HCT116 (cell line): ENCODE results near the gene ATP5F1E. TPM values are rescaled to one million over a fixed set of nuclear protein-coding genes. Genes with fewer than 3 reads are reported as not detected.

Experiments used
- ATAC-seq: fragments of 200-7000 bp; cut with Tn5 transposase; 2 replicates; pipeline ENCODE4 v1.9.1; 2020; ENCODE audit warnings: mild to moderate bottlenecking, moderate library complexity
- BruUV-seq: library from RNA; stranded (reverse); fragments of 400-500 nt; replicated peaks from 2 replicates; lab custom pipeline; 2021; lab: Mats Ljungman, UMichigan
- CTCF ChIA-PET: fragments of 300-600 bp; sonication (Branson Sonifier 250); formaldehyde crosslinking; loops from one replicate; lab custom pipeline; 2021; ENCODE audit warnings: antibody characterized with exemption; lab: Charles Lee
- POLR2A ChIA-PET: fragments of 300-600, 350-600 bp; sonication (Branson Sonifier 250); formaldehyde crosslinking; loops from one replicate; lab custom pipeline; 2021; ENCODE audit warnings: antibody characterized with exemption; lab: Charles Lee
- RAD21 ChIA-PET, 2 experiments: fragments of 300-600 bp; sonication (Branson Sonifier 250); formaldehyde crosslinking; loops; one replicate each; lab custom pipeline; 2023; ENCODE audit warnings: low total read pairs in 2 of 2; ENCODE audit not compliant: uncharacterized antibody in 2 of 2, unreplicated experiment in 2 of 2, low non-redundant PET in 1 of 2; lab: Charles Lee
- DNase-seq: peaks from one replicate; pipeline ENCODE4 v3.0.0-alpha.2; 2010; ENCODE audit warnings: low read depth, low spot score
- H2AFZ ChIP-seq: fragments of 200-600 bp; shearing (Covaris generic), sonication (generic); 2 replicates; pipeline ENCODE4 v1.6.1; 2017; ENCODE audit warnings: low read depth, mixed run types, mixed read lengths, antibody characterized with exemption, low read length; ENCODE audit not compliant: poor library complexity, severe bottlenecking
- H3K27ac ChIP-seq: 2 replicates; pipeline ENCODE4 v1.5.1; 2012; ENCODE audit warnings: low read depth, low read length
- H3K27me3 ChIP-seq: fragments of 200-600 bp; sonication (generic); 2 replicates; pipeline ENCODE4 v1.6.1; 2016; ENCODE audit warnings: mixed run types, low read length, mixed read lengths; ENCODE audit not compliant: insufficient read depth
- H3K36me3 ChIP-seq, 2 experiments: fragments of 200-500 bp in 1 of 2; fragments of 200-600 bp in 1 of 2; sonication (Bioruptor generic) in 1 of 2; sonication (generic) in 1 of 2; 2 replicates each; pipeline versions ENCODE4 v1.5.1 to v1.6.1; 2014 to 2016; ENCODE audit warnings: low read length in 2 of 2, inconsistent platforms in 1 of 2, mixed read lengths in 1 of 2, mixed run types in 1 of 2; ENCODE audit not compliant: insufficient read depth in 2 of 2, control insufficient read depth in 1 of 2
- H3K4me1 ChIP-seq, 2 experiments: fragments of 200-600 bp in 1 of 2; sonication (generic) in 1 of 2; 2 replicates each; pipeline versions ENCODE4 v1.5.1 to v1.6.1; 2012 to 2017; ENCODE audit warnings: low read length in 2 of 2, inconsistent platforms in 1 of 2, mild to moderate bottlenecking in 1 of 2, mixed read lengths in 1 of 2, mixed run types in 1 of 2, moderate library complexity in 1 of 2; ENCODE audit not compliant: insufficient read depth in 2 of 2, control insufficient read depth in 1 of 2
- H3K4me2 ChIP-seq: fragments of 200-600 bp; sonication (generic); 2 replicates; pipeline ENCODE4 v1.6.1; 2017; ENCODE audit warnings: mixed run types, low read length, mixed read lengths
- H3K4me3 ChIP-seq, 2 experiments: fragments of 200-600 bp in 1 of 2; sonication (generic) in 1 of 2; replicated peaks in 1 of 2; 2 replicates each; pipeline ENCODE4 v1.5.1; 2011 to 2016; ENCODE audit warnings: low read length in 2 of 2, control low read depth in 1 of 2, low read depth in 1 of 2, mild to moderate bottlenecking in 1 of 2, mixed read lengths in 1 of 2, mixed run types in 1 of 2
- H3K79me2 ChIP-seq: fragments of 200-600 bp; sonication (generic); 2 replicates; pipeline ENCODE4 v1.6.1; 2017; ENCODE audit warnings: mild to moderate bottlenecking, mixed run types, low read length, moderate library complexity, mixed read lengths; ENCODE audit not compliant: insufficient read depth
- H3K9ac ChIP-seq: fragments of 200-600 bp; sonication (generic); 2 replicates; pipeline ENCODE4 v1.6.1; 2016; ENCODE audit warnings: low read length, mixed read lengths
- H3K9me2 ChIP-seq: fragments of 200-600 bp; sonication (generic), shearing (Covaris generic); 2 replicates; pipeline ENCODE4 v1.6.1; 2017; ENCODE audit warnings: mixed run types, mild to moderate bottlenecking, moderate library complexity; ENCODE audit not compliant: insufficient read depth
- H3K9me3 ChIP-seq, 2 experiments: fragments of 200-500 bp in 1 of 2; fragments of 200-600 bp in 1 of 2; sonication (Bioruptor generic) in 1 of 2; sonication (generic) in 1 of 2; 2 replicates each; pipeline ENCODE4 v1.6.1; 2014 to 2017; ENCODE audit warnings: low read length in 2 of 2, mixed read lengths in 2 of 2, inconsistent platforms in 1 of 2, low read depth in 1 of 2, mild to moderate bottlenecking in 1 of 2, mixed run types in 1 of 2, moderate library complexity in 1 of 2; ENCODE audit not compliant: control insufficient read depth in 1 of 2, insufficient read depth in 1 of 2
- H4K20me1 ChIP-seq: fragments of 200-600 bp; sonication (generic), shearing (Covaris generic); 2 replicates; pipeline ENCODE4 v1.6.1; 2017; ENCODE audit warnings: mixed run types, mild to moderate bottlenecking, moderate library complexity; ENCODE audit not compliant: insufficient read depth
- EGR1 ChIP-seq: IDR thresholded peaks from 2 replicates; pipeline ENCODE4 v1.6.1; 2012; ENCODE audit warnings: low read depth
- ELF1 ChIP-seq: IDR thresholded peaks from 2 replicates; pipeline ENCODE4 v1.6.1; 2012; ENCODE audit warnings: low read depth, borderline replicate concordance
- FOSL1 ChIP-seq: IDR thresholded peaks from 2 replicates; pipeline ENCODE4 v1.6.1; 2012; ENCODE audit warnings: low read depth
- RAD21 ChIP-seq: IDR thresholded peaks from 2 replicates; pipeline ENCODE4 v1.6.1; 2012; ENCODE audit warnings: low read depth, mild to moderate bottlenecking
- ZNF274 ChIP-seq: fragments of 200-500 bp; sonication (Bioruptor generic); IDR thresholded peaks from 2 replicates; pipeline ENCODE4 v1.6.1; 2014; ENCODE audit warnings: mild to moderate bottlenecking, low read depth, low read length, inconsistent platforms
- intact Hi-C: fragments of 100-400 bp; cut with micrococcal nuclease; formaldehyde crosslinking; loops from 2 replicates; pipeline ENCODE4 v1.10.0; 2022
- total RNA-seq: library from RNA; stranded (reverse); gene quantifications from one replicate; pipeline ENCODE4 v1.2.1, GENCODE V29; 2021; ENCODE audit not compliant: unreplicated experiment
- TF ChIP-seq, protein P1 (sequence below): IDR thresholded peaks from 2 replicates; pipeline ENCODE4 v1.6.1; 2012
- TF ChIP-seq, protein P2 (sequence below): IDR thresholded peaks from 2 replicates; pipeline ENCODE4 v1.6.1; 2011; ENCODE audit warnings: mild to moderate bottlenecking, low read length, moderate library complexity; ENCODE audit not compliant: insufficient replicate concordance; ENCODE audit errors: extremely low read depth
- TF ChIP-seq, protein P3 (sequence below): IDR thresholded peaks from 2 replicates; pipeline ENCODE4 v1.6.1; 2012; ENCODE audit warnings: low read depth
- TF ChIP-seq, protein P4 (sequence below), 3 experiments: fragments of 200-600 bp in 1 of 3; sonication (generic) in 1 of 3; IDR thresholded peaks in 2 of 3; conservative IDR thresholded peaks in 1 of 3; 2 replicates each; pipeline ENCODE4 v1.5.1; 2012 to 2017; ENCODE audit warnings: low read depth in 2 of 3, low read length in 2 of 3, antibody characterized with exemption in 1 of 3, borderline replicate concordance in 1 of 3, control low read depth in 1 of 3, mild to moderate bottlenecking in 1 of 3, mixed read lengths in 1 of 3, mixed run types in 1 of 3, moderate library complexity in 1 of 3; ENCODE audit not compliant: insufficient read depth in 1 of 3

The ATP5F1E gene
- total RNA-seq, 1 experiment from 2014 or later: 72.8 TPM

DNA sequence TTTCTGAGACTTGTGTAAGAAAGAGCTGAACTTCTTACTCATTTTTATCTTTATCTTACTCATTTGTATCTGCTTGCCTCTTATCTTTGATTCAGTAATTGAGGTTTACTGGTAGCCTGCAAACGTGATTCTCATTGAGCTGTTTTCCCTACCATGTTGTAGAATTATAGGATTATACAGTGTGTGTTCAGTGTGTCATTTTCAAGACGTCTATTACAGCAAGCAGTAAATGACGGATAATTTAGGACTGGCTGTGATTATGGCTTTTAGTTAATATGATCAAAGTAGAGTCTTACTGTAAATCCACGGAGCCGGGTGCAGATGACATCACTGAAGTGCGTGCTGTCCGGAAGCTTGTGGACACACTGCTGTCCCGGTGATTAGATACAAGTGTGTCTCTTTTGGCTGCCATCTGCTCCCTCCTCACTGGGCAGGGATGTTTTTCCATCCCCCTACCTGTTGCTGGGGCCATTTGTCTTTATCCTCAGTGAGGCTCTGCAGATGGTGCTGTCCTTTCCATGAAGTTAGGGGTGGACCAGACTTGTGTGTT lies 45.1 kb downstream of the ATP5F1E start:
- Histone ChIP-seq H2AFZ (no peak overlapping the region), H3K4me1 (peaks cover 6 to 9% of the 10 kb centered on the region in 2 experiments), H3K9me3 (no peaks in the 10 kb centered on the region), H3K9ac (no peak overlapping the region), H3K36me3 (peaks cover 47 to 57% of the 10 kb centered on the region in 2 experiments), H3K4me3 (no peak overlapping the region), H4K20me1 (no peaks in the 10 kb centered on the region), H3K27ac (no peak overlapping the region), H3K79me2 (peaks cover 70% of the 10 kb centered on the region), H3K27me3 (no peaks in the 10 kb centered on the region), H3K9me2 (no peaks in the 10 kb centered on the region), H3K4me2 (no peak overlapping the region)
- DNase-seq: no peak
- ChIA-PET POLR2A (no interaction called here), CTCF (no interaction called here), RAD21 (no interaction called here)
- no peak for ATAC-seq
- TF ChIP-seq, protein P1, sequence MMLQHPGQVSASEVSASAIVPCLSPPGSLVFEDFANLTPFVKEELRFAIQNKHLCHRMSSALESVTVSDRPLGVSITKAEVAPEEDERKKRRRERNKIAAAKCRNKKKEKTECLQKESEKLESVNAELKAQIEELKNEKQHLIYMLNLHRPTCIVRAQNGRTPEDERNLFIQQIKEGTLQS: no peak
- TF ChIP-seq ELF1: no peak
- no peak for TF ChIP-seq ZNF274
- TF ChIP-seq, protein P2, sequence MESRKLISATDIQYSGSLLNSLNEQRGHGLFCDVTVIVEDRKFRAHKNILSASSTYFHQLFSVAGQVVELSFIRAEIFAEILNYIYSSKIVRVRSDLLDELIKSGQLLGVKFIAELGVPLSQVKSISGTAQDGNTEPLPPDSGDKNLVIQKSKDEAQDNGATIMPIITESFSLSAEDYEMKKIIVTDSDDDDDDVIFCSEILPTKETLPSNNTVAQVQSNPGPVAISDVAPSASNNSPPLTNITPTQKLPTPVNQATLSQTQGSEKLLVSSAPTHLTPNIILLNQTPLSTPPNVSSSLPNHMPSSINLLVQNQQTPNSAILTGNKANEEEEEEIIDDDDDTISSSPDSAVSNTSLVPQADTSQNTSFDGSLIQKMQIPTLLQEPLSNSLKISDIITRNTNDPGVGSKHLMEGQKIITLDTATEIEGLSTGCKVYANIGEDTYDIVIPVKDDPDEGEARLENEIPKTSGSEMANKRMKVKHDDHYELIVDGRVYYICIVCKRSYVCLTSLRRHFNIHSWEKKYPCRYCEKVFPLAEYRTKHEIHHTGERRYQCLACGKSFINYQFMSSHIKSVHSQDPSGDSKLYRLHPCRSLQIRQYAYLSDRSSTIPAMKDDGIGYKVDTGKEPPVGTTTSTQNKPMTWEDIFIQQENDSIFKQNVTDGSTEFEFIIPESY: no peak
- TF ChIP-seq EGR1: no peak
- no peak for TF ChIP-seq RAD21
- TF ChIP-seq, protein P3, sequence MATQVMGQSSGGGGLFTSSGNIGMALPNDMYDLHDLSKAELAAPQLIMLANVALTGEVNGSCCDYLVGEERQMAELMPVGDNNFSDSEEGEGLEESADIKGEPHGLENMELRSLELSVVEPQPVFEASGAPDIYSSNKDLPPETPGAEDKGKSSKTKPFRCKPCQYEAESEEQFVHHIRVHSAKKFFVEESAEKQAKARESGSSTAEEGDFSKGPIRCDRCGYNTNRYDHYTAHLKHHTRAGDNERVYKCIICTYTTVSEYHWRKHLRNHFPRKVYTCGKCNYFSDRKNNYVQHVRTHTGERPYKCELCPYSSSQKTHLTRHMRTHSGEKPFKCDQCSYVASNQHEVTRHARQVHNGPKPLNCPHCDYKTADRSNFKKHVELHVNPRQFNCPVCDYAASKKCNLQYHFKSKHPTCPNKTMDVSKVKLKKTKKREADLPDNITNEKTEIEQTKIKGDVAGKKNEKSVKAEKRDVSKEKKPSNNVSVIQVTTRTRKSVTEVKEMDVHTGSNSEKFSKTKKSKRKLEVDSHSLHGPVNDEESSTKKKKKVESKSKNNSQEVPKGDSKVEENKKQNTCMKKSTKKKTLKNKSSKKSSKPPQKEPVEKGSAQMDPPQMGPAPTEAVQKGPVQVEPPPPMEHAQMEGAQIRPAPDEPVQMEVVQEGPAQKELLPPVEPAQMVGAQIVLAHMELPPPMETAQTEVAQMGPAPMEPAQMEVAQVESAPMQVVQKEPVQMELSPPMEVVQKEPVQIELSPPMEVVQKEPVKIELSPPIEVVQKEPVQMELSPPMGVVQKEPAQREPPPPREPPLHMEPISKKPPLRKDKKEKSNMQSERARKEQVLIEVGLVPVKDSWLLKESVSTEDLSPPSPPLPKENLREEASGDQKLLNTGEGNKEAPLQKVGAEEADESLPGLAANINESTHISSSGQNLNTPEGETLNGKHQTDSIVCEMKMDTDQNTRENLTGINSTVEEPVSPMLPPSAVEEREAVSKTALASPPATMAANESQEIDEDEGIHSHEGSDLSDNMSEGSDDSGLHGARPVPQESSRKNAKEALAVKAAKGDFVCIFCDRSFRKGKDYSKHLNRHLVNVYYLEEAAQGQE: no peak
- TF ChIP-seq, protein P4, sequence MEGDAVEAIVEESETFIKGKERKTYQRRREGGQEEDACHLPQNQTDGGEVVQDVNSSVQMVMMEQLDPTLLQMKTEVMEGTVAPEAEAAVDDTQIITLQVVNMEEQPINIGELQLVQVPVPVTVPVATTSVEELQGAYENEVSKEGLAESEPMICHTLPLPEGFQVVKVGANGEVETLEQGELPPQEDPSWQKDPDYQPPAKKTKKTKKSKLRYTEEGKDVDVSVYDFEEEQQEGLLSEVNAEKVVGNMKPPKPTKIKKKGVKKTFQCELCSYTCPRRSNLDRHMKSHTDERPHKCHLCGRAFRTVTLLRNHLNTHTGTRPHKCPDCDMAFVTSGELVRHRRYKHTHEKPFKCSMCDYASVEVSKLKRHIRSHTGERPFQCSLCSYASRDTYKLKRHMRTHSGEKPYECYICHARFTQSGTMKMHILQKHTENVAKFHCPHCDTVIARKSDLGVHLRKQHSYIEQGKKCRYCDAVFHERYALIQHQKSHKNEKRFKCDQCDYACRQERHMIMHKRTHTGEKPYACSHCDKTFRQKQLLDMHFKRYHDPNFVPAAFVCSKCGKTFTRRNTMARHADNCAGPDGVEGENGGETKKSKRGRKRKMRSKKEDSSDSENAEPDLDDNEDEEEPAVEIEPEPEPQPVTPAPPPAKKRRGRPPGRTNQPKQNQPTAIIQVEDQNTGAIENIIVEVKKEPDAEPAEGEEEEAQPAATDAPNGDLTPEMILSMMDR (IDR thresholded peaks at IDR 0.05 in 2 of 3, conservative IDR thresholded peaks at IDR 0.05 in 1 of 3; ENCODE audit: borderline replicate concordance in 1 of 3, insufficient read depth in 1 of 3, low read depth in 2 of 3, low read length in 2 of 3): no peak
- no peak for TF ChIP-seq FOSL1
- no TSS peak for BruUV-seq
- intact Hi-C loops: loop anchor here (10.0 kb wide), 1 partner anchor 82 kb away; no protein-coding TSS in a partner anchor
